Activated CD8-positive, alpha-beta memory T cell treated with anti-CD3 and anti-CD28 coated beads, Interleukin-2, amount 50 U/mL, for 1 hour (primary cell): ENCODE data around the gene LPXN.

Experiments
- DNase-seq: peaks from one replicate; pipeline ENCODE4 v3.0.0-alpha.2; 2020; ENCODE audit errors: extremely low read depth

Gene LPXN

GRCh38 chr11:58575377-58576020, at the start of gene LPXN:
TSS of gene LPXN (minus strand) at chr11:58575856. CDS start at chr11:58575772, 84 bp downstream.
- no peak for DNase-seq

GRCh38 chr11:58625086-58625485, 49.4 kb upstream of the LPXN start:
- no peak for DNase-seq

GRCh38 chr11:58622344-58622743, 46.7 kb upstream of the LPXN start, which contains the start of gene CNTF:
TSS of gene CNTF (plus strand) at chr11:58622665. CDS start at chr11:58622753, 88 bp downstream.
- no peak for DNase-seq

GRCh38 chr11:58621586-58622262, 46.1 kb upstream of the LPXN start:
- DNase-seq, result no peak

- no peak for DNase-seq
Measured at GRCh38 chr11:58617976-58618557, 42.4 kb upstream of the LPXN start.

GRCh38 chr11:58616594-58616993, 40.9 kb upstream of the LPXN start:
- no peak for DNase-seq

GRCh38 chr11:58615559-58615958, 39.9 kb upstream of the LPXN start:
- DNase-seq, result no peak

- DNase-seq, result no peak
Measured at GRCh38 chr11:58613228-58613627, 37.6 kb upstream of the LPXN start.

- DNase-seq, result no peak
Measured at GRCh38 chr11:58609723-58610122, 34.1 kb upstream of the LPXN start.

GRCh38 chr11:58608331-58608730, 32.7 kb upstream of the LPXN start:
- no peak for DNase-seq

- no peak for DNase-seq
Measured at GRCh38 chr11:58606930-58607714, 31.5 kb upstream of the LPXN start.

GRCh38 chr11:58600510-58600909, 24.9 kb upstream of the LPXN start:
- DNase-seq, result no peak

- no peak for DNase-seq
Measured at GRCh38 chr11:58597486-58598144, 22.0 kb upstream of the LPXN start.

GRCh38 chr11:58596621-58597020, 21.0 kb upstream of the LPXN start:
- DNase-seq, result no peak

- DNase-seq, result no peak
Measured at GRCh38 chr11:58594826-58595225, 19.2 kb upstream of the LPXN start.

GRCh38 chr11:58592760-58593472, 17.3 kb upstream of the LPXN start:
- no peak for DNase-seq

- DNase-seq, result no peak
Measured at GRCh38 chr11:58591659-58592058, 16.0 kb upstream of the LPXN start.

- DNase-seq, result no peak
Measured at GRCh38 chr11:58586998-58587397, 11.3 kb upstream of the LPXN start.

- no peak for DNase-seq
Measured at GRCh38 chr11:58582437-58582836, 6.8 kb upstream of the LPXN start.

GRCh38 chr11:58580311-58580710, 4.7 kb upstream of the LPXN start:
- DNase-seq, result no peak
